NCI-H226 (cell line): ENCODE data around the gene SHPK.
"Not testable (repeated sequence)": the region's sequence is repeated elsewhere in the genome, so short reads cannot be mapped to it uniquely, and the experiment has no call there.

Experiments
- DNase-seq: peaks from one replicate; pipeline ENCODE4 v3.0.0-alpha.2; 2015

Gene SHPK

DNA sequence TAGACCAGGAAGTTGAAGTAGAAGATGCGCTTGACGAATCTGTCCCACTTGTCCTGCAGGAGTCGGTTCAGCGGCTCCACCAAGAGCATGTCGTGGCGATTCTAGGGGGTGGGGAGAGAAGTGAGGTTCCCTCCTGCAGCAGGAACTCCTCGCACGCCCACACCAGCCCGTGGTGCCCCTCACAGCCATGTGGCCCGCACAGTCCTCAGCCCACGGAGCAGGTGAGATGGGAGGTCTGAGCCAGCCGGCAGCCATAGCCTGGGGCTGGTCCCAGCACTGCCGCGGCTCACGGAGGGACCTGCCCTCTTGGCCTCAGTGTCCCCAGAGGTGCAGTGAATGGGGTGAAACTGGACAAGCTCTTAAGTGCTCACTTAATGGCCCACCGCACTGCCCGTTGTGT is 50.2 kb downstream of the SHPK start:
- no peak for DNase-seq

DNA sequence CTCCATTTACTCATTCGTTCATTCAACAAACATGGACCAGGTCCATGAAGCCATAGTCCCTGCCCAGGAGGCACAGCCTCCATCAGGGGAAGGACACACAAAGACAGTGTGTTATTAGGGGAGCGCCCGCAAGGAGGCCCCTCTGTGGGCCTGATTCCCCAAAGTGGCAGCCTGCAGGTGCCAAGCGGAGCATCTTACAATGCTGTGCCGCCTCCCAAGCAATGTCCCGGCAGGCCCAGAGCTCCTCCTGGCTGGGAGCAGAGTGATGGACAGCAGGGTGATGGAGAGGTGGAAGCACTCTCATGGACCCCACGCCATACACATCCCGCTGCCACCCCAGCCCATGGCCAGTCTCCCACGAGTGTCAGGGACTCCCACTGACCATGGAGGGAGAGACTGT is 52.6 kb downstream of the SHPK start:
- no peak for DNase-seq

DNA sequence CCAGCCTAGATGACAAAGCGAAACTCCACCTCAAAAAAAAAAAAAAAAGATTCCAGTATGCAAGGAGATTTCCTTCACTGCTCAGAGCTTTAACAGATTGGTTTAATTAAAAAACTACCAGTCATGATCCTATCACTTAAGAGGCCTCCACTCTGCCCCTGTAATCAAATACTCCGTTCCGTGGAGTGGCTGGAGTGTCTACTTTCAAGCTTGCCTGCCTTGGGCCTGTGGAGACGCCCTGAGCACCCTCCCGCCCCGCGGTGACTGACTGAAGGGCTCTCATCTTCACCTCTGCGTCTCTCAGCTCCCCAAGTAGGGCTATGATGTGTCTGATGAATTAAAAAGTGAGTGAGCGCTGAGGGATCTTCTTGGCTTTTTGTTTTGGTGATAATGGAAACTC is 53.1 kb downstream of the SHPK start:
- no peak for DNase-seq

DNA sequence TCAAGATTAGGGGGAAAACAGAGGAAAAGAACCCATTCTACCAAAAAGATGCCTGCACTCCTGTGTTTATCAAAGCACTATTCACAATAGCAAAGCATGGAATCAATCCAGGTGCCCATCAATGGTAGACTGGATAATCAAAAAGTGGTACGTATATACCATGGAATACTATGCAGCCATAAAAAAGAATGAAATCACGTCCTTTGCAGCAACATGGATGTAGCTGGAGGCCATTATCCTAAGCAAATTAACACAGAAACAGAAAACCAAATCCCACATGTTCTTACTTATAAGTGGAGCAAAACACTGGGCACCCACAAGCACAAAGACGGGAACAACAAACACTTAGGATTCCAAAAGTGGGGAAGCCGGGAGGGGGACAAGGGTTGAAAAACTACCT is 57.4 kb downstream of the SHPK start:
- not testable (repeated sequence) for DNase-seq

DNA sequence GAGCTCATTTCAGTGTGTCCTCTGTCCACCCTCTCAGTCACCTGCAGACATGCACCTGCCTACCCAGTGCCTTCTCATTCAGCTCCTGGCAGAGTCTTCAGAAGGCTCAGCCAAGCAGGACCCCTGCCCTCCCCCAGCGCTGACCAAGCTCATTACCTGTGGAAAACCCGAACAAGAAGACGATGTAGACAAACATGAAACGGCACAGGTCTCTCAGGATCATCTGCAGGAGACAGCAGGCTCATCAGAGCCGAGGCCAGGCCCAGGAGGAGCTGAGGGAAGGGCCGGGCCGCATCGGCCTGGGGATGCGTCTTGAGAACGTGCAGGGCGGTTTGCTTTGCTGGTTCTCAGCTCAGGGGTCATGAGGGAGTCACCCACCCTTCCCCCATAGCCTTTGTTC is 59.1 kb downstream of the SHPK start:
- no peak for DNase-seq

DNA sequence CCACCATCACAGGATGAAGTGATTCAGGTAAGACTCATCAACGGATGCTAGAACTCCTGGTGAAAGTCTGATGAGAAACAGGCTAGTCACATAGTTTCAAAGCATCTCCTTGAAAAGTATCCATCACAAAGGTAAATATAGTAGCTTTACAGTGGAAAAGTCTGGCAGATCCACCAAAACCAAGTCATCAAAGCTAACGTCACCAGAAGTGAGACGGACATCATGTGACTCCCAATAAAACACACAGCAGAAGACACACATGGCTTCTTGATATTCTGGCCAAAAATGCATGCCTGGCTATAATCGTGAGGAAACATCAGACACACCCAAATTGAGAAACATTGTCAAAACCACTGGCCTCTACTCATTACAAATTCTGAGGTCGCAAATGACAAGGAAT is 60.5 kb downstream of the SHPK start:
- no peak for DNase-seq

DNA sequence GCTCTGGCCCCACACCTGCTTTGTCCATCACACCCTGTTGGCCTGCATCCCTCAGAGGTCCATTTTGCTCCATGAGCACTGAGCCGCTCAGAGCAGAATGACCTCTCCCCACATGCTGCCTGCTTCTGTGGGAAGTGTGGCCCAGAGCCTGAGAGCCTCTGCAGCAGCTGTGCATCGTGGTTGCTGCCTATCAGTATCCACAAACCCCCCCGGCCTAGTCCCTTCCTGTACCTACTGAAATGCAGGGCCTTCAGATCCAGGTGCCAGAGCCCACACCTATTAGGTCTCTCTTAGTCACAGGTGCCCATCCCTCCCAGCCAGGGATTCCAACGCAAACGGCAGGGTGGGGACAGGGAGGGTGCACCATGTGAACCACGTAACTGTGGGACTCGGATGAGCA is 61.8 kb downstream of the SHPK start:
- no peak for DNase-seq

DNA sequence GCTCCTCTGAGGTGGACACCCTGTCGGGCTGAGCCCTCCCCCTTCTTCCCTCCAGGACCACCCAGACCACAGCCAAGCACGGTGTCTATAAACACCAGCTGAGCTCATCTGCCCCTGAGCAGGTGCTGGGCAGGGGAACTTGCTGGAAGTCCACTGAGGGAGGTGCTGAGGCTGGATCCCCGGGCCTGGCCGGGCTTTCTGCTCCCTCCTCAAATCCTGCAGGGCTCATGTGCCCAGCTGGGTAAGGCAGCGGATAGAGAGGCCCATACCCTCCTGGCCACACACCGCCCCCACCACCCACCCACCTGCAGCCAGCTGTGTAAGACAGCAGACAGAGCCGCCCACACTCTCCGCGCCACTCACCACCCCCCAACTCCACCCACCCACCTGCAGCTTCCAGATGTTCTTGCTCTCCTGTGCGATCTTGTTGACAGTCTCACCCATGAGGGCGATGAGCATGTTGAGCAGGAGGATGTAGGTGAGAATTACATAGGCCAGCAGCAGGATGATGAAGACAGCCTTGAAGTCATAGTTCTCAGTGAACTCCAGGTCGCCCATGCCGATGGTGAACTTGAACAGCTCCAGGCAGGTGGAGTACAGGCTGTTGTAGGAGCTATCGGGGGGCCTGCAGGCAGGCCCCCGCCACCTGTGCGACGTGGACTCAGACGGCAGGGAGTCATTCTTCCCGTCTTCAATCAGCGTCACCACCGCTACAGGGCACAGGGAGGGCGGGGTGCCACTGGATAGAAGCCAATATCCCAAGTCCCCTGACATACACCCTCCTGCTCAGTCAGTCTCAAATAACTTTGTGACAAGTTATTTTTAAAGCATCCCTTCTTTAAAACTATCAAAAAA is 62.6 kb downstream of the SHPK start:
- no peak for DNase-seq

DNA sequence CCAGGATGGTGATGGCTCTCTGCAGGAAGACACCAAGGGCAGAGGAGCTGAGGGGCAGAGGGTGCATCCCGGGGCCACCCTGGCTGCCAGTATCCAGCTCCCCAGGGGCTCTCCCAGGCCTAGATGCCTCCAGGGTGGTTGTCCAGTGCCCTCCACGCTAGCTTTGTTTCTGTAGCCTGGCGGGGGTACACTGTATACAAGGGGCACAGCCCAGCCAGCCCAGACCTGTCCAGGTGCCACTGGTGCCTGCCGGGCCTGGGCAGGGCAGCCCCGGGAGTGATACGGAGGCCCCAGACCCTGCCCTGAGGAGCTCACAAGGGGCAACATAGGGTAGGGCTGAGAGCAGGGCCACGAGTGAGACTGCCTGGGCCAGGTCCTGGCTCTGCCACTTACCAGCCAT is 63.8 kb downstream of the SHPK start:
- no peak for DNase-seq

DNA sequence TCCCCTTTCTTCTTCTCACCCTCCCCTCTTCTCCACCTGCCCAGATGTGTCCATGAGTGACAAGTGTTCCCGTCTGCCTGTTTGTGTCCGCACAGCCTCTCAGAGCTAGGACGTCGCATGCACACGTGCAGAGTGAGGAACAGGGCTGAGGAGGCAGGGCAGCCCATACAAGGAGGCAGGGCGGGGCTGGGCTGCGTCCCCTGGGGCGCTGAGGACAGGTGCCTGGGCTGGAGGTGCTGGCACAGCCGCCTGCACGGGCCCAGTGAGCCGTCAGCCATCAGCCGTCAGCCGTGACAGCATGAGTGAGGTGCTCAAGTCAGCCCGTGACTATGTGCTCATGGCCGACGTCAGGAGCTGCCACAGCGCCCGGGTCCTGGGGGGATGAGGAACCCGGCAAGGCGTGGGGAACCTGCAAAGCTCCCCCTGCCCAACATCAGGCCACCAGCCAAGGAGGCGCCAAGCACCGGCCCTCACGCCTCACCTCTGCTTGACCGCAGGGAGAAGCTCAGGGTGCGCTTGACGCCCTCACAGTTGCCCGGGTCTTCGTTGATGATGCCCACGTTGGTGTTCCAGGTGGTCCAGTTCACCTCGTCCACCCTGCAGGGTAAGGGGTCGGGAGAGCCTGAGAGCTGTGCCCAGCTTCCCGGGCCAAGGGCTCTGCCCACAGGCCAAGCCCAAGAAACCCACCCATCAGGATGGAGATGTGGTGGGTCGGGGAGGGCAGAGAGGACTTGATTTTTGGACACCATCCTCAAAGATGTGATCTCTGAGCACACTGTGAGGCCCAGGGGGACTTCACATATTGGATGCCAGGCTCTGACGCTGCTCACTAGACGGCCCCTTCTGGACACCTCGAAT is 64.8 kb downstream of the SHPK start:
- DNase-seq: no peak

DNA sequence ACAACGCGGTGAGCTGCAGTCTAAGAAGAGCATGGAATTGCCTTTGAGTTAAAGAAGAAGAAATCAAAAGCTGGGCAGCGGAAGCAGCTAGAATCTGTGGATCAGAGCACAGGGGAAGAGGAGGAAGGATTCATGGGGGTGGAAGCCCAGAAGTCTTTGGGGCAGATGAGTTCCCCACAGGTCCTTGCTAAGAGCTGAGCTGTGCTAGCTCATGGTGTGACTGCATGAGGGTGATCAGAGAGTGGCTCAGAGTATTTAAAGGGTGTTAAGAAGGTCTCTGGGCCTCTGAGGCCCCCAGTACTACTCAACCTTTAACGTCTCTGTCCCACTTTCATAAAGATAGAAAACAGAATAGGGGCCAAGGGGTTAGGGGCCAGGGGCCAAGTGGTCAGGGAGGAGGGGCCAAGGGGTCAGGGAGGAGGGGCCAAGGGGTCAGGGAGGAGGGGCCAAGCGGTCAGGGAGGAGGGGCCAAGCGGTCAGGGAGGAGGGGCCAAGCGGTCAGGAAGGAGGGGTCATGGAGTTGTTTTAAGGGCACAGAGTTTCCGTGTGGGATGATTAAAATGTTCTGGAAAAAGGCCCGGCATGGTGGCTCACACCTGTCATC is 66.4 kb downstream of the SHPK start:
- DNase-seq: no peak

DNA sequence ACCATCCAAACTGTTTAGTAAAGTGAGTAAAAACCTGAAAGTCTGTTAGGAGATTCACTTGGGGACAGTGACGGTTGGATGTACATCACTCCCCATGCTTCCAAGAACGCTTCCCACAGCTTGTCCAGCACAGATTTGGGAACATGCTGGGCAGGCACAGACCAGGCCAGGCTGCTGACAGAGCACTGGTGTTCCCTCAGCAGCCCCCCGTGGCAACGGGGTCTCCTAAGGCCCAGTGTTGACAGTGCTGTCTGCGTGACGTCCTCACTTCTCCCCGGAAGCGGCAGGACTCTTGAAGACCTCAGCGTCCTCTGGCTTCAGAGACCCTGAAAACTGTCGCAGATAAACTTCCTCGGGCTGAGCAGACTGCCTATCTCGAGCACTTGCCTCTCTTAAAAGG is 69.5 kb downstream of the SHPK start:
- no peak for DNase-seq

DNA sequence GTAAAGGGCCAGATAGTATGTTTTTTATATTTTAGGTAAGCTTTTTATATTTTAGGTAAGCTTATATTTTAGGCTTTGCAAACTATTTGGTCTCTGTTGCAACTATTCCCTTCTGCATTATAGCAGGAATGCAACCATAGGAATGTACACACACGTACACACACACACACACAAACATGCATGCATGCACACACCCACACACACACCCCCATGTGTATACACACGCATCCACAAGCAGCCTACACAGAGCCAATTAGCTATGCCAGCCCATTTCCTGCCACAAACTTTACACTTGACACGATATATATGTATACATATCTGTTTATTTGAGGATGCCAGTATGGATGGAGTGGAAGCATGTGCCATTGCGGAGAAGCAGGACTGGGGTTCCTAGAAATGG is 70.9 kb downstream of the SHPK start:
- no peak for DNase-seq

DNA sequence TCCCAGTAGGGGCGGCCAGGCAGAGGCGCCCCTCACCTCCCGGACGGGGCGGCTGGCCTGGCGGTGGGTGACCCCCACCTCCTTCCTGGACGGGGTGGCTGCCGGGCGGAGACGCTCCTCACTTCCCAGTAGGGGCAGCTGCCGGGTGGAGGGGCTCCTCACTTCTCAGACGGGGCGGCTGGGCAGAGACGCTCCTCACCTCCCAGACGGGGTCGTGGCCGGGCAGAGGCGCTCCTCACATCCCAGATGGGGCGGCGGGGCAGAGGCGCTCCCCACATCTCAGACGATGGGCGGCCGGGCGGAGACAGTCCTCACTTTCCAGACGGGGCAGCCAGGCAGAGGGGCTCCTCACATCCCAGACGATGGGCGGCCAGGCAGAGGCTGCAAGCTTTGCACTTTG is 71.8 kb downstream of the SHPK start:
- DNase-seq: not testable (repeated sequence)

DNA sequence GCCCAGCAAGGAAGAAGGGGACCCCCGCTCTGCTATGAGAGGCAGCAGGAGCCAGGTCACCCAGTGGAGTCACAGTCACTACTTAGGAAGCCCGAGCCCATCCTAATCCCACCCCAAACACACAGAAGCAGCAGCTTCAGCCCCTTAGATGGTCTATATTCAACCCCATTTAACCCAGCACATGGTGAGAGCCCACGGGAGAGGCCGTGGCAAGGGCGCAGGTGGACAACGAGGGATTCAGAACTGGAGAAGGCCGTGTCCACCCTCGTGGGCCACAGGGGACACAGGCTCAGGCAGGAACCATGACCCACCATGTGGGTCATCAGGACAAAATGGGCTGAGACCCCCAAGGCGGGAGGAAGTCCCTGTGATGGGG is 76.8 kb downstream of the SHPK start:
- DNase-seq: no peak

DNA sequence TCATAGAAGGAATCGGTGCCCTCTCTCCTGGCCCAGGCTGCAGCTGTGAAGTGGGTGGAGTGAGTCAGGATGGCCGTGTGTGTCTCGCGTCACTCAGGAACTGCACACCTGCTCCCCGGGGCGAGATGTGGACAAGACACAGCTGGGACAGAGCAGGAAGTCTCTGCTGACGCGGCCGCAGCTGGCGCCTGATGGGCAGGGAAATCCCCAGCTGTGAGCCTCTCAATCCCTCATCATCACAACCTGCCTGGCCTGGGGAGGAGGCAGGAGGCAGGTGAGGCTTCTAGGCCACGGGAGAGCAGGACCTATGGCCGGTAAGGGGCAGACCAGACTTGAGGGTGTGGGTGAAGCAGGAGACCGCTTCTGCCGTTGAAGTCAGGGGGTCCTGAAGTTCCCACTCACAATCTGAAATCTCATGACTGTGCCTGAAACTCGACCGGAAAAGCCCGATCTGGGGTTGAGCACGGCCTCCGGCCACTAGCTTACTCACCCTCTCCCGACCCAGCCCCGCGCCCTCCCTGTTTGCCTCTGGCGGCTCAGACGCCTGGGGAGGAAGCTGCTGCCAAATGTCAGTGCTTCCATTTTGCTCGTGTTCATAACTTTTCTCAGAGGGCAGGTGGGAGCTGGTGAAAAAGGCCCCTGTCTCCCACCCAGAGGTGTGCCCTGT is 77.3 kb downstream of the SHPK start:
- peak; percentile 53 for DNase-seq
